ENCODE results near the gene PTCH2.
A peak's percentile ranks its signal among the peaks of the same experiment; 100 is the strongest.

Gene PTCH2

DNA sequence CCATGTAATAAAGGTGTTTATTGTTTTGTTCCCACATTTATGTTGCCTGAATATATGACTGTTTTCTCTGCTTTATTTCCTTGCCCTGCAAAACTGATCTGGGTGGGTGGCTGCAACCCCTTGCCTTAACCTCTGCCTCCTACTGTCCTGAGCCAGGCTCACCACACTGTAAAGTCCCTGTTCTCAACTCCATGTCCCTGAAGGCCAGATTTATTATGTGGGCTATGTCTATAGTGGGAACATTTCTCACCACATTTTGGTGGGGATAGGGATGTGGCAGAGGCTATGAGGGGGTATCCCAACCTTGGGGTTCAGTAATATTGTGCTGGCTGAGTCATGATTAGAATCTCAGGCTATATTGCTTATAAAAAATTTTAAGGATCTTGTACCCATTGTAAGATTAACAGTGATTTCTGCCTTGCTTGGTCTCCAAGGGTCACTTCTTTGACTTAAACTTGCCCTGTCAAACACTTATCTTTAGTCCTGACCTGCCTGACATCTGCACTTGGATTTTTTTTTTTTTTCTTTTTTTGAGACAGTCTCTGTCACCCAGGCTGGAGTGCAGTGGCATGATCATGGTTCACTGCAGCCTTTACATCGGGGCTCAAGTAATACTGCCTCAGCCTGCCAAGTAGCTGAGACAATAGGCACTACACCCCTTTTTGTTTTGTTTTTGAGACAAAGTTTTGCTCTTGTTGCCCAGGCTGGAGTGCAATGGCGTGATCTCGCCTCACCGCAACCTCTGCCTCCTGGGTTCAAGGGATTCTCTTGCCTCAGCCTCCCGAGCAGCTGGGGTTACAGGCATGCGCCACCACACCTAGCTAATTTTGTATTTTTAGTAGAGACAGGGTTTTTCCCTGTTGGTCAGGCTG lies 64.1 kb downstream of the PTCH2 start:
- DNase-seq, result no peak

DNA sequence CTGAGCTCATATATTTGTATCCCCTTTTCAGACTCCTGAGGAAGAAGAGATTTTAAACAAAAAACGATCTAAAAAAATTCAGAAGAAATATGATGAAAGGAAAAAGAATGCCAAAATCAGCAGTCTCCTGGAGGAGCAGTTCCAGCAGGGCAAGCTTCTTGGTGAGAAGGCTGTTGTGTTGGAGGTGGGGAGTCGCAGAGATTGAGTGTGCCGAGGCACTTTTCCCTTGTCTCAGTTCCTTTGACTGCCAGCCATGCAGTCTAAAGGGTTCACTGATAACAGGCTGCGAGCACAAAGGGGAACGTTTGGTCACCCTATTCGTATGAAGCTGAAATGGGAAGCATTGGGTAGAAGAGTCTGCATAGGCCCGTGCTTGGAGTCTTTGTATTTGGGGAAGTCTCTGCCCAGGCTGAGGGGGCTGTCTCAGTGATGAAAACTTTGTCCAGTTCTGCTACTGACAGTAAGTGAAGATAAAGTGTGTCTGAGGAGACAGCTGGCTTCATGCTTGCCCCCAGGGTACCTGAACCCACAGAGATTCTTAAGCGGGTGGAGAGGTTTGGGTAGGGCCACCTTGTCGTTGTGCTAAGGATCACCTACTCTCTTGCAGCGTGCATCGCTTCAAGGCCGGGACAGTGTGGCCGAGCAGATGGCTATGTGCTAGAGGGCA lies 65.0 kb downstream of the PTCH2 start:
- peak; percentile 69 to 83 (median 78) for DNase-seq

DNA sequence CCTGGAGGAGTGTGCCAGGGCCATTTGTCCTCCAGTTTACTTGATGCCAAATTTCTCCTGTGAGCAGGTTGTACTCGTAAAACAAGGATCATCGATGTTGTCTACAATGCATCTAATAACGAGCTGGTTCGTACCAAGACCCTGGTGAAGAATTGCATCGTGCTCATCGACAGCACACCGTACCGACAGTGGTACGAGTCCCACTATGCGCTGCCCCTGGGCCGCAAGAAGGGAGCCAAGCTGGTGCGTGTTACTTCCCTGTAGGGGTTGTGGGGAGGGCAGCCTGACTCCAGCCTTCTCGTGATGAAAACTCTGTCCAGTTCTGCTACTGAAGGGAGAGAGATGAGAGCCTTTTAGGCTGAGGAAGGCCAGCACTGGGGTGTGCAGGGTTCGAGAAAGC lies 65.5 kb downstream of the PTCH2 start:
- no peak for DNase-seq

DNA sequence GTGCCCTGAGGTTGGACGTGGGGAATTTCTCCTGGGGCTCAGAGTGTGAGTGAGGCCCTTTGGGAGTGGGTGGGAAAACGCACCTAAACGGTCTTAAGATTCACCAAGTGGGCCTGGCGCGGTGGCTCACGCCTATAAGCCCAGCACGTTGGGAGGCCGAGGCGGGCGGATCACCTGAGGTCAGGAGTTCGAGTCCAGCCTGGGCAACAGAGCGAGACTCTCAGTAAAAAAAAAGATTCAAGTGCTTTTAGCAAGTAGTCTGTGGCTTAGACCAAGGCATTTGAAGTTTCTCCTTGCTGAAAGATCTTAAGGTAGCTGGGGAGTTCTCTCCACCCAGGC lies 66.4 kb downstream of the PTCH2 start:
- DNase-seq, result no peak

DNA sequence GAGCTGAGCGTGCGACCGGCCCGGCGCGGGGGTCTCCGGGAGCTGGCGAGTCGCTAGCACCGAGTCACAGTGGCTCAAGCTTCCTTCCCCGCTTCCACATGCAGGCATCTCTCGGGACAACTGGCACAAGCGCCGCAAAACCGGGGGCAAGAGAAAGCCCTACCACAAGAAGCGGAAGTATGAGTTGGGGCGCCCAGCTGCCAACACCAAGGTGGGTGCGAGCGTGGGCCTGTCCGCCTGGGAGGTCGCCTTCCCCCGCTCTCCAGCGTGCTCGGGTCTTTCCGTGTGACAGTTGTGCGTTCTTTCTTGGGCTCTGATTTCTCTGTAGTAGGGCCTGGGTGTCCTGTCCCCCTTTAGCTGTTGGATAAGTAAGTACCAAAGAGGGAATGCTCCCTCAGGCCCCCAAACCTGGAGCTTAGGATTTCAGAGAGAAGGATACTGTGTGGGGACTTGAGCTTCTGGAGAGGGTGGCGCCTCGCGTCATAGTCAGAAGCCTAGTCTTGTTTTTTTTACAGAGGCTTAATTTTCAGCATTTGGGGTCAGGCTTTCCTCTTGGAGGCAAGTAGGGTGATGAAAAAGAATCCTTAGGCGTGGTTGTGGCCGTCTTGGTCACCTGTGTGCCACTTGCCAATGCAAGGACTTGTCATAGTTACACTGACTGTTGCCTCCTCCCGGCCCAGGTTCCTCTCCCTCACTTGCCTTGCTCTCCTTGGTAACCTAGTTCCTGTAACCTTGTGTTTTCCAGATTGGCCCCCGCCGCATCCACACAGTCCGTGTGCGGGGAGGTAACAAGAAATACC lies 66.9 kb downstream of the PTCH2 start:
- peak; percentile 45 to 72 (median 61) for DNase-seq

DNA sequence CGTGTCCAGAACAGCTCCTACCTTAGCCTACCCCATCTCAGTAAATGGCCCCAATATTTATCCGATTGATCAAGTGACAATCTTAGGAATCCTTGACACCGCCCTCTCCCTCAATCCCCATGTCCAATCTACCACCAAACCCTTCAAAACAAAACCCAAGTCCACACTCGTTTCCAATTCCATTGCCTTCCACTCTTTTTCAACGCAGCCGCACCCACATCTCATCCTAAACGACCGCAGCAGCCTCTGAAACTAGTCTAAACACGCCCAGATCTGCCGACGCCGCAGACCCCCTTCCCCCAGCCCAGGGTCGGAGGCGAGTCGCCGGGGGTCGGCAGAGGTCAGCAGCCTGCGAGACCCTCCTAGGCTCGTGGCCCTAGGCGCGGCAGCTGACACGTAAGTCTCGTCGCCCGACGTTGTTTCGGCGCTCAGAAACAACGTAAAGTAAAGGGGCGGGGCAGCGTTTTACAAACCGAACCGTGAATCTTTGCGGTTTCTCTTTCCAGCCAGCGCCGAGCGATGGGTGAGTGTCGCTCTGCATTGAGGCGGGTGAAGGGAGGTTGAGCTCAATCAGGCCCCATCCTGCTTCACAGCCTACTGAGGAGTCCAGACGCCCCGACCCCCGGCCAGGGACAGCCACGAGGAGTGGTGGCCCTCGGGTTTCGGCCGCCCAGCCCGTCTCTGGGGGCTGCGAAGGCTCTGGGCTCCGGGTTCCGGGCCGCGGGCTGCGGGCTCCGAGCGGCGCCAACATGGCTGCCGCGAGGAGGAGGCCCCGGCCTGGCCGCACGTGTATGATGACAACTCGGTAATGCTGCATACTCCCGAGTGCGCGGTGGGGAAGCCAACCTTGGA lies 67.7 kb downstream of the PTCH2 start, which contains the start of gene RPS8:
Gene RPS8 (plus strand): TSS at position 463 of the 852 bp plus-strand sequence. CDS start 57 bp downstream, at position 520.
- peak; percentile 96 to 97 (median 96) for DNase-seq

Measured in suppressor macrophage (primary cell).